GM12872 (cell line): Measurements from ENCODE around the gene RIMS4.

Experiments
- TF ChIP-seq, protein P1 (sequence below): IDR thresholded peaks from 3 replicates; pipeline ENCODE4 v1.5.1; 2011; ENCODE audit warnings: low read depth, mild to moderate bottlenecking, low read length, moderate library complexity; ENCODE audit not compliant: insufficient read depth

The RIMS4 gene

DNA sequence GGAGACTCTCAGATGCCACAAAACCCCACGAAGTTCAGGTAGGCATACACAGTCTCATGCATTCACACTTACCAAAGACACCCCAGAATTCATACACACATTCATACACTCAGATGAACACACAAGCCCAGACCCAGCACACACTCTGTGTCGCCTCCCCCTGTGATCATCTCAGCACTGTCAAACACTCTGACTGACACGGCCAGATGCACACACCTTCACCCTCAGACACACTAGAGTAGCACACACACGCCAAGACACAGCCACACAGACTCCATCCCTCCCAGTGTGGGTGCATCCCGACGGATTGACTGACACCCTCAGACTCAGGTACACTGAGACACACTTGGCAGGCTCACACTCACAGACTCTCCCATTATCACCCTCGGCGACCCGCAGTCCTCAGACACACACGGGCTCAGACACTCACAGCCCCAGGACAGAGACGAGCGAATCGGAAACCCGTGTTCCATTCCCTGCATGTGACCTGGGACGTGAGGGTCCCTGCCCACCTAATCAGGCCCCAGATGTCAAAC is 872 bp upstream of the RIMS4 start:
- TF ChIP-seq, protein P1, sequence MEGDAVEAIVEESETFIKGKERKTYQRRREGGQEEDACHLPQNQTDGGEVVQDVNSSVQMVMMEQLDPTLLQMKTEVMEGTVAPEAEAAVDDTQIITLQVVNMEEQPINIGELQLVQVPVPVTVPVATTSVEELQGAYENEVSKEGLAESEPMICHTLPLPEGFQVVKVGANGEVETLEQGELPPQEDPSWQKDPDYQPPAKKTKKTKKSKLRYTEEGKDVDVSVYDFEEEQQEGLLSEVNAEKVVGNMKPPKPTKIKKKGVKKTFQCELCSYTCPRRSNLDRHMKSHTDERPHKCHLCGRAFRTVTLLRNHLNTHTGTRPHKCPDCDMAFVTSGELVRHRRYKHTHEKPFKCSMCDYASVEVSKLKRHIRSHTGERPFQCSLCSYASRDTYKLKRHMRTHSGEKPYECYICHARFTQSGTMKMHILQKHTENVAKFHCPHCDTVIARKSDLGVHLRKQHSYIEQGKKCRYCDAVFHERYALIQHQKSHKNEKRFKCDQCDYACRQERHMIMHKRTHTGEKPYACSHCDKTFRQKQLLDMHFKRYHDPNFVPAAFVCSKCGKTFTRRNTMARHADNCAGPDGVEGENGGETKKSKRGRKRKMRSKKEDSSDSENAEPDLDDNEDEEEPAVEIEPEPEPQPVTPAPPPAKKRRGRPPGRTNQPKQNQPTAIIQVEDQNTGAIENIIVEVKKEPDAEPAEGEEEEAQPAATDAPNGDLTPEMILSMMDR, result no peak

DNA sequence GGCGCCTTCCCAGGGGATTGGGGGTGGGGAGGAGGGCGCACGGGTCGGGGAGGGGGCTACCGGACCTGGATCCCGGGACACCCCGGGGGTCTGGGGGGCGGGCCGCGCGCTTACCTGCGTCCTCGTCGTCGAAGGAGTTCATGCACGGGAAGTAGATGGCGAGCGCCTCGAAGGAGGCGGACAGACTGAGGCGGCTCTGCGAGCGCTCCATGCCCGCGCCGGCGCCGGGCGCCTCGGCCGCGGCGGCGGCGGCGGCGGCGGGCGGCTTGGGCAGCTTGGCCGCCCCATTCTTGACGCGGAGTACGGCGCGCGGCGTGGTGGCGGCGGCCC is 320 bp downstream of the RIMS4 start:
- TF ChIP-seq, protein P1, result no peak

DNA sequence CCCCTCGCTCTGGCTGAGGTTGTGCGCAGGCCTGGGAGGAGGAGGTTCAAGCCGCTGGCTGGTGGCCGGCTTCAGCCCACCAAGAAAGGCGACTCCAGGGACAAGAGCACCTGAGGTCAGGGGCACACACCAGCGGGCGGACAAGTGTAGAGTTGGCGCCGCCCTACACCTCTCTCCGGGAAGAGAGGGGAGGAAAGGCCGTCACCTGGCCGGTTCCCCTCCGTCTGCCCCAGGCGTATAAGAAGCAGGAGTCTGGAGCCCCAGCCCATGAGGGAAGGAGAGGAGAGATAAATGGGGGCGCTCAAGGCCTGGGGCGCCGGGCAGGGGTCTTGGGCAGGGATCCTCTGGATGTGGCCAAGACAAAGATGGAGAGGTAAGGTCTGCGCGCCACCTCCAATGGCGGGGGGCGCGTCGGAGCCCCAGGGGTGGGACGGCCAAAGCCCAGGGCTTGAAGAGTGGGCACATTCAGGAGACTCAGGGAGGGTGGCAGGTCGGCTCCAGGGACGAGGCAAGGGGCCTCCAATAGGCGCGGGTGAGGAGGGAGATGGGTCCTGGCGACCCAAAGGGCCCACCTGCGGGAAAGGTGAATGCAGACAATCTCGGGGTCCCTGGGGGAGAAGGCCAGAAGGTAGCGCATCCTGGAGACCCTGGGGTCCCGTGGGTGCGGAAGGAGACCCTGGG is 826 bp downstream of the RIMS4 start:
- TF ChIP-seq, protein P1, result no peak

DNA sequence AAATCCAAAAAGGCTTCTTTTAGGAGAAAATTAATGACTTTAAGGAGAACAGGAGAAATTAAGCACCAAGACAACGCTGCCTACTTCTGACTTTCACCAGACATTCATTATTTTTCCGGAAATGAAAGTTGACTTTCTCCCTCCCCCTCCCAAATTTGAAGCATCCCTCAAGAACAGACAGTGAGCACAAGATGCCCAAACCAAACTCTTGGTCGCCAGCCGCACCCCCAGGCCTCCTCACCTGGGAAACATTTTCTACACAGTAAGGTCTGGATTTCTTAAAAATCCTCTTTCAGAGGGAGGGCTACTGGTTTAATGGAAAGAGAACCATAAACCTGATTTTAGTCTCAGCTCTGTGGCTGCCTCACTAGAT is 2.7 kb downstream of the RIMS4 start:
- TF ChIP-seq, protein P1, result no peak

DNA sequence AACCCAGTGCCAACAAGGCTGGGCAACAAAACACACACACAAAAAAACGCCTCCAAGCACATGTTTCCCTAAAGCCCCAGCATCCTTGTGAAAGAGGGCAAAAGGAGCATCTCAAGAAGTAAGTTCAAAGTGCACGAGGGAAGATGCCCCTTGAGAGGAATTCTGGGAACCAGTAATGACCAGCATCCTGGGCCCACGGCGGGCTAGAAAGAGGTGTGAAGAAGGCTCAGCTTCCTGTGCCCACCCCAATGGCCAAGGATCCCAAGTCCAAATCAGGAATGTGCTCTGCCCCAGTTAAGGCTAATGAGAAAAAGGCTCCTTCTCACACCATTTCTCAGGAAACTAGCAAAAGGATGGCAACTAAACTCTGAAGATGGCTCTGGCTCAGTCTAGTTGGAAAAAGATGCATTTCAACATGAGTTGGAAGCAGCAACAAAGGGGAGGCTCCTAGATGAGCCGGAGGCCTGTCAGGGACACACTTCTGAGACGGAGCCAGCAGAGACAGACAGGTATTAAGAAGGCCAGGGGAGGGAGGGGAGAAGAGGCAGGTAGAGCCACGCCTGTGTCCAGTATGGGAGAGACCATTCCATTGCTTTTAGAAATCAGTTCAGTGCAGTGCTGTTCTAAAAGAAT is 3.2 kb downstream of the RIMS4 start:
- TF ChIP-seq, protein P1, result no peak

DNA sequence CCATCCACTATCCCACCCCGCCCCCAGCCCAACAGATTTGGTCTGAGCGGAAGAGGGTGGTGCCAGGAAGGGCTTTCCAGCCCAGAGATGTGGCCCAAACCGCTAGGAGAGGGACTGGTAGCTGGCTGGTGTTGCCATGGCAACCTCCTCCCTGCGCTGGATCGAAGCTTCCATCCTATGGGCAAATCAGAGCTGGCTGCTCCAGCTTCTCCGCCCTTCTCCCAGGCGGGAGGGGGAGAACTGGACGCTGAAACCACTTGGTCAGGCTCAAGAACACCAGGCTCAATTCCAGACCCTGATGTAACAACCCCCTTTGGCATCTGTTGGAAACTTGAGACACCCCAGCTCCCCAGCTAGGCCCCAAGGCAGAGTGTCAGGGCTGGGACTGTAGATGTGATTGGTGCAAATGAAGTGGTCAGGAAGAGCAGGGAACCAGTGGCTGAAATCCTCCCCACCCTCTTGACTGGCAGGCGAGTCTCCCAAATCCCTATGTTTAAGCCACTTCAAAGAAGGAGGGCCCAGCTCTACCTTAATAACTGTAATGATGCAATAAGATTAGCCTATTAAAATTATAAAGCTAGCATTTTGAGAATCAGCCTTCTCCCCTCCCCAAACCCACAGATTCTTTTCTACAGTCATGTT is 4.2 kb downstream of the RIMS4 start:
- TF ChIP-seq, protein P1, result no peak

DNA sequence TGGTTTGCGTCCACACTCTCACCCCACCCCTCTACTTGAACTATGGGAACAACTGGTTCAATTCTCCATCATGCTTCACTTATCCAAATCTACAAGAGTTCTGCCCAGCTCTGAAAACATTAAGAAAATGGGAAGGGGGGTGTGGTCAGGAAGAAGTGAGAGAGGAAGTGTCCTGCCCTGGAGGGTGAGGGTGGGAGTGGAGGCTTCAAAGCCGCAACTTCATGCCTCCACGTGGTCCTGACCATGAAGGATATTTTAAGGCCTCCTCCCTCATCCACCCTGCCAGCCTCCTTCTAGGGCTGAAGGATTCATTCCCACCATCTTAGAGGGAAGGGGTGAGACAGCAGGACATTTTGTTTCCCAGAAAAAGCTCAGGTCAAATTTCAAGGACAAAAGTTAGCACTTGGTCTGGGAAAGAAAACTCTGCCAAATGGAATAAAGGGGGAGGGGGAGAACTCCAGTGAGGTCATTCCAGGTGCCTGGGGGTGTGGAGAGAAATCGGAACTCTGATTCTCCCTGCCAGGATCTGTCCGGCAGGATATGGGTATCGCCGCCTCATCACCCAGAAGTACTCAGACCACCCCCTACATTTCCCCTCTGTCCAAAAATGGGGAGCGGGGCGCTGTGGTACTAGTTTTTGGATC is 4.9 kb downstream of the RIMS4 start:
- TF ChIP-seq, protein P1, result no peak
